ENCODE results near the gene FHIP1A. TPM values are rescaled to one million over a fixed set of nuclear protein-coding genes. Genes with fewer than 3 reads are reported as not detected.

Gene FHIP1A
- total RNA-seq, 1 donor: 0.99 TPM

DNA sequence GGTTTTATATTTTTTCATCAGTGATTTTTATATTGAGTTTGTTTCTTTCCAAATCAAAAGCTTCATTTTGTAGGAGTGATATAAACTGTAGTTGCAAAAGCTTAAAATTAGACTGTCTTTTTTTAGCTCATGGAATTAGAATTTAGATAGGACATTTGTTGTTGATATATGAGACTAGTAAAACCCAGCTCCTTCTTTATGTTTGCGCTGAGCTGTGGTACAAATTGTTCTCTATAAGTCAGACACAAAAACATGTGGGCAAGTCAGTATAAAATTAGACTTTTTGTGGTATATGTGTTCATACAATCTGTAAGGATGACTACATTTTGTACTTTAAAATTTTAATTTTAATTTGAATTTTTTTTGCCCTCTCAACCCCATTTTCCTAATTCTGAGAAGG is 18.3 kb downstream of the FHIP1A start:
- DNase-seq (ENCODE audit: low read depth): no peak

DNA sequence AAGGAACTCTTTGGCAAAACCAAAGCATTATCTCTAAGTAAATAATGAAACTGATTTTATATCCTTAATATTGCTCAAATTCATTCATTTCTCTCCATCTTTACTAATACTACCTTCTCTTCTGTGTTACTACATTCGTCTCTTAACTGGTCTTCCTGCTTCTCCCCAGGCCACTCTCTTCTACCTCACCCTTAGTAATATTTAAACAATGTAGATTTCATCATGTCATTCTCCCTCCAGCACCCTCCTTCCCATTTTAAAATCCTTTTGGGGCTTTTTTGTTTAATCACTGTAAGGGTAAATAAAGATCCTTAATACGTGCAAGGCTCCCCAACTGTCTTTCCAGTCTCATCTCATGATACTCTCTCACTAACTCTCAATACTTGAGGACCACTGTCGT is 19.4 kb downstream of the FHIP1A start:
- no peak overlapping the region for H3K4me3 ChIP-seq (ENCODE audit: low read depth, low read length)
- TF ChIP-seq, protein P1, sequence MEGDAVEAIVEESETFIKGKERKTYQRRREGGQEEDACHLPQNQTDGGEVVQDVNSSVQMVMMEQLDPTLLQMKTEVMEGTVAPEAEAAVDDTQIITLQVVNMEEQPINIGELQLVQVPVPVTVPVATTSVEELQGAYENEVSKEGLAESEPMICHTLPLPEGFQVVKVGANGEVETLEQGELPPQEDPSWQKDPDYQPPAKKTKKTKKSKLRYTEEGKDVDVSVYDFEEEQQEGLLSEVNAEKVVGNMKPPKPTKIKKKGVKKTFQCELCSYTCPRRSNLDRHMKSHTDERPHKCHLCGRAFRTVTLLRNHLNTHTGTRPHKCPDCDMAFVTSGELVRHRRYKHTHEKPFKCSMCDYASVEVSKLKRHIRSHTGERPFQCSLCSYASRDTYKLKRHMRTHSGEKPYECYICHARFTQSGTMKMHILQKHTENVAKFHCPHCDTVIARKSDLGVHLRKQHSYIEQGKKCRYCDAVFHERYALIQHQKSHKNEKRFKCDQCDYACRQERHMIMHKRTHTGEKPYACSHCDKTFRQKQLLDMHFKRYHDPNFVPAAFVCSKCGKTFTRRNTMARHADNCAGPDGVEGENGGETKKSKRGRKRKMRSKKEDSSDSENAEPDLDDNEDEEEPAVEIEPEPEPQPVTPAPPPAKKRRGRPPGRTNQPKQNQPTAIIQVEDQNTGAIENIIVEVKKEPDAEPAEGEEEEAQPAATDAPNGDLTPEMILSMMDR (IDR thresholded peaks at IDR 0.05; ENCODE audit: insufficient read depth, low read length): no peak
- no peak for DNase-seq (ENCODE audit: low read depth)

More for the DNA sequence above, 18.3 kb downstream of the FHIP1A start:
- TF ChIP-seq, protein P1 (IDR thresholded peaks at IDR 0.05; ENCODE audit: insufficient read depth, low read length): no peak
- H3K4me3 ChIP-seq (ENCODE audit: low read depth, low read length): no peak overlapping the region

DNA sequence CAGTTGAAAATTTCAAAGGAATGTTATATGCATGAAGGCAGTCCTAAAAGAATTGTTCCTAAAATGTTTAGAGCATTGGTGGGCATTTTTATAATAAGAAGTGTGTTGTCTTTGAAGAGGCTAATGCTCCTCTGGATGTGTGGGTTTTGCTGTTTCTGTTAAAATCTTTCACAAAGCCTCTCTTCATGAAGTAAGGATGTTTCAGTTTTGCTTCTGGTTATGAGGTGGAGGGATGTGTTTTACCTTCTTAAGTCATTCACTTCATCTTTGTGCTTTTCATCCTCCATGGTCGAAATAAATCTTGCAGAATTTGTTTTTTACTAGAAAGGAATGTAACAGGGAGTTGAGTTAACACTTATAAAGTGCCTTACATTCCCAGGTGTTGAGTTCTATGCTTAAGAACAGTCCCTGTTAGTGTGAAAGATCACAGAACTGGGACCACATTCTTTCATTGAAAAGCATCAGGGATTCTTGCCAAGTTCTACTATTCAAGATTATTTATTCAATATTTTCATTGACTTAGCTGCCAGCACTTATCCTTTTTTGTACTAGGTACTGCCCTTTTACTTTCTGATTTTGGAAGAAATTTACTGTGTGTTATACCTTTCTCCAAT is 21.1 kb downstream of the FHIP1A start:
- TF ChIP-seq, protein P1 (IDR thresholded peaks at IDR 0.05; ENCODE audit: insufficient read depth, low read length): no peak
- H3K4me3 ChIP-seq (ENCODE audit: low read depth, low read length): no peak overlapping the region
- DNase-seq (ENCODE audit: low read depth): peak; percentile 7

DNA sequence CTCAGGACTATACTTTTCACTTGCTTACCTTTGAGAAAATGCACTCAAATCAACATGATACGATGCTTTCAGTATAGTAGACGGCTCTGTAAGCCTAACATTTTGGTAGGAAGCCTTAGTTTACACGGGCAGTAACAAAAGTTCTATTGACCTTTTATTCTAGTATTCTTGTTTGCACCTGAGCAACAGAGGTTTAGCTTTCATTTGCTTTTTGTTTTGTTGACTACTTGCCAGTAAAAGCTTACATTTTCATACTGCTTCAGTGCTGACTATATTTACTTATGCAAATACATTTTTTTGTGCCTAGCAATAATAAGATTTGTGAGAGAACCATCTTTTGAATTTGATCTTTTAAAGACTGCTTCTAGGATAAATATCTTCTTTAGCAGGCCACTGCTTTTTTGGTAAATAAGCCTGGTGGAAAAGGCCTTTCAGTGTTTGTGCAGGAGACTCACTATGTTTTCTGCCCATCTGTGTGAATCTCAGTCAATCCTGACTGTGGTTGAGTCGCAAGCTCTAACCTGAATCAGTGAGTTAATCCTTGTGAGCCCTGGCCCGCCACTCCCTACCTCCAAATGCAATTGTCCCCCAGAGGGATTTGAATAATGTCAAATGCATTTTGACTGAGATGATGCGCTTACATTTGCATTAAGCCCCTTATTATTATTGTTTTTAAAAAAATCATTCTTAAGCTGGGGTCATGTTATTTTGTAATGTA is 21.9 kb downstream of the FHIP1A start:
- no peak for DNase-seq (ENCODE audit: low read depth)
- TF ChIP-seq, protein P1 (IDR thresholded peaks at IDR 0.05; ENCODE audit: insufficient read depth, low read length): no peak
- no peak overlapping the region for H3K4me3 ChIP-seq (ENCODE audit: low read depth, low read length)

DNA sequence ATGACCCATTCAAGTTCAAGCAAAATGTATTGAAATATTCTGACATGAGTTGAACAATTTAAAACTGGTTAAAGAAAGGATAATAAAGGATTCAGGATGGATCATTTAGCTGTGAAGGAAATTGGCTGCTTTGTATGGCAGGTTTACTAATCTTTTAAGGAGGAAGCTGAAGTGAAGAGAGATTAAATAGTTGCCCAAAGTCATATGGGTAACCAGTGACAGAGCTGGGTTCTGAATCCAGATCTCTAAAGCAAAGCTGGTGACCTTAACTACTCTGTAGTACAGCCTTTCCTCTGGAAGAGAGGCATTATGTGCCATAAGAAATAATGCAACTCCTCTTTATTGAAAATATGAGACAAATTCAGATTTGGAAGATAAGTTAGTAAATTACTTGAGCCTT is 22.8 kb downstream of the FHIP1A start:
- TF ChIP-seq, protein P1 (IDR thresholded peaks at IDR 0.05; ENCODE audit: insufficient read depth, low read length): no peak
- DNase-seq (ENCODE audit: low read depth): no peak
- H3K4me3 ChIP-seq (ENCODE audit: low read depth, low read length): no peak overlapping the region

DNA sequence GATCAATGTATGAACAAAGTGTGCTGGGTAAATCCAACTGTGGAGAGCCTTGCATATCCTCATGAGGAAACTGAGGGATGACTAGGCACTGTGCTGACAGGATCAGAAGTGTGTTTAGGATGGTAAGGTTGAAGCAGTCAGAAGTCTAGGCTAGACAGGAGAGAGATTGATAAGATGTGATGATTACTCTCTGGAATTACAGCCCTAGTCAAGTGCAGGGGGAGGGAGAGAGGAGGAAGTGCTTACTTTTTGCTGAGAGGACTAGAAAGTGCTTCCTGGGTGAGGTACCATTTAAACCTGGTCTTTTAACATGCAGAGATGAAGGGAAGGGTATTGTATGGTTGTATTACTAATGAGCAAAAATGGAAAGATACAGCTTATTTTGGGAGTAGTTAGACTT is 23.7 kb downstream of the FHIP1A start:
- no peak overlapping the region for H3K4me3 ChIP-seq (ENCODE audit: low read depth, low read length)
- no peak for DNase-seq (ENCODE audit: low read depth)
- TF ChIP-seq, protein P1 (IDR thresholded peaks at IDR 0.05; ENCODE audit: insufficient read depth, low read length): no peak
